B cell (primary cell): Measurements from ENCODE around the gene HTT. TPM values are rescaled to one million over a fixed set of nuclear protein-coding genes. Genes with fewer than 3 reads are reported as not detected.

Source experiments
- ATAC-seq: fragments of 200-7000 bp; cut with Tn5 transposase; one replicate; pipeline ENCODE4 v1.10.0; 2021; ENCODE audit warnings: low read depth, mild to moderate bottlenecking, moderate number of reproducible peaks, moderate library complexity
- CTCF ChIA-PET: fragments of 350-600 bp; sonication (Branson Sonifier 250); formaldehyde crosslinking; loops from one replicate; lab custom pipeline; 2021; ENCODE audit warnings: antibody characterized with exemption, inconsistent platforms; lab: Charles Lee
- POLR2A ChIA-PET: fragments of 350-600 bp; sonication (Branson Sonifier 250); formaldehyde crosslinking; loops from one replicate; lab custom pipeline; 2021; ENCODE audit warnings: antibody characterized with exemption; lab: Charles Lee
- DNase-seq: peaks from one replicate; pipeline ENCODE4 v3.0.0; 2013
- H2AFZ ChIP-seq: 2 replicates; pipeline ENCODE4 v1.6.1; 2012; ENCODE audit warnings: mild to moderate bottlenecking, low read depth, low read length; ENCODE audit not compliant: insufficient read depth, poor library complexity, severe bottlenecking
- H3K27ac ChIP-seq, 2 donors: 1 replicate in 1 of 2; 2 replicates in 1 of 2; pipeline ENCODE4 v1.5.1; 2012 to 2013; ENCODE audit warnings: low read length in 2 of 2, mild to moderate bottlenecking in 2 of 2, moderate library complexity in 1 of 2
- H3K27me3 ChIP-seq, 4 experiments: fragments of 200-600 bp in 1 of 4; sonication (generic) in 1 of 4; replicated peaks in 1 of 4; 1 replicate in 2 of 4; 2 replicates in 2 of 4; pipeline versions ENCODE4 v1.6.1 to v1.7.0; 2013 to 2016; ENCODE audit warnings: low read length in 3 of 4, mild to moderate bottlenecking in 2 of 4, mixed read lengths in 1 of 4, moderate library complexity in 1 of 4; ENCODE audit not compliant: insufficient read depth in 4 of 4, control insufficient read depth in 3 of 4; ENCODE audit errors: control extremely low read depth in 1 of 4
- H3K36me3 ChIP-seq, 2 experiments: replicated peaks in 1 of 2; 1 replicate in 1 of 2; 2 replicates in 1 of 2; pipeline versions ENCODE4 v1.6.1 to v1.7.1; 2013; ENCODE audit warnings: low read length in 1 of 2; ENCODE audit not compliant: insufficient read depth in 2 of 2, control insufficient read depth in 1 of 2; ENCODE audit errors: control extremely low read depth in 1 of 2, extremely low read depth in 1 of 2
- H3K4me1 ChIP-seq, 2 donors: fragments of 200-600 bp in 1 of 2; sonication (generic) in 1 of 2; 1 replicate in 1 of 2; 2 replicates in 1 of 2; pipeline versions ENCODE4 v1.5.1 to v1.6.1; 2013 to 2017; ENCODE audit warnings: low read length in 2 of 2; ENCODE audit not compliant: control insufficient read depth in 2 of 2, insufficient read depth in 2 of 2
- H3K4me2 ChIP-seq: replicated peaks from 2 replicates; pipeline ENCODE3; 2012; ENCODE audit warnings: mild to moderate bottlenecking, low read depth, low read length; ENCODE audit not compliant: poor library complexity, severe bottlenecking
- H3K4me3 ChIP-seq, 5 experiments: fragments of 200-600 bp in 1 of 5; sonication (generic) in 1 of 5; 1 replicate in 3 of 5; 2 replicates in 2 of 5; pipeline versions ENCODE4 v1.5.1 to v1.7.0; 2011 to 2016; ENCODE audit warnings: low read length in 4 of 5, mild to moderate bottlenecking in 4 of 5, low read depth in 2 of 5, control low read depth in 1 of 5, moderate library complexity in 1 of 5; ENCODE audit not compliant: insufficient read depth in 1 of 5; ENCODE audit errors: control extremely low read depth in 1 of 5, extremely low read depth in 1 of 5
- H3K79me2 ChIP-seq: fragments of 200-600 bp; sonication (generic); one replicate; pipeline ENCODE4 v1.6.0; 2016; ENCODE audit warnings: low read length; ENCODE audit not compliant: control insufficient read depth, insufficient read depth
- H3K9ac ChIP-seq: fragments of 200-600 bp; sonication (generic); 2 replicates; pipeline ENCODE4 v1.6.1; 2017; ENCODE audit warnings: mild to moderate bottlenecking, low read length, moderate library complexity
- H3K9me3 ChIP-seq, 3 donors: one replicate each; pipeline versions ENCODE4 v1.6.1 to v1.7.1; 2013; ENCODE audit warnings: low read length in 2 of 3; ENCODE audit not compliant: control insufficient read depth in 2 of 3, insufficient read depth in 1 of 3; ENCODE audit errors: control extremely low read depth in 1 of 3
- H4K20me1 ChIP-seq: 2 replicates; pipeline ENCODE4 v1.6.0; 2012; ENCODE audit warnings: mild to moderate bottlenecking, low read length; ENCODE audit not compliant: insufficient read depth, control insufficient read depth, poor library complexity, severe bottlenecking
- H3K27ac Mint-ChIP-seq: one replicate; pipeline ENCODE4 v1.8.0; 2021; ENCODE audit warnings: mixed read lengths
- H3K27me3 Mint-ChIP-seq: one replicate; pipeline ENCODE4 v1.8.0; 2021; ENCODE audit warnings: mixed read lengths
- H3K4me1 Mint-ChIP-seq: one replicate; pipeline ENCODE4 v1.8.0; 2021; ENCODE audit warnings: mixed read lengths
- H3K4me3 Mint-ChIP-seq: one replicate; pipeline ENCODE4 v1.8.0; 2021; ENCODE audit warnings: mixed read lengths
- H3K9me3 Mint-ChIP-seq: one replicate; pipeline ENCODE4 v1.8.0; 2022; ENCODE audit warnings: mixed read lengths; ENCODE audit not compliant: insufficient read depth
- EZH2 ChIP-seq: IDR thresholded peaks from 2 replicates; pipeline ENCODE4 v1.6.1; 2012; ENCODE audit warnings: borderline replicate concordance, low read depth, mild to moderate bottlenecking, moderate library complexity, low read length; ENCODE audit not compliant: insufficient read depth, poor library complexity, severe bottlenecking
- WGBS: methylation state at CpG from one replicate; pipeline ENCODE4 v1.1.5; 2013; ENCODE audit warnings: missing lambda C conversion rate; ENCODE audit not compliant: insufficient coverage; 5-methylcytosine and 5-hydroxymethylcytosine counted together
- intact Hi-C: fragments of 100-400 bp; cut with micrococcal nuclease; formaldehyde crosslinking; loops from one replicate; pipeline ENCODE4 v1.10.0; 2022
- polyA plus RNA-seq: library from polyadenylated mRNA; depleted of rRNA; stranded (reverse); fragments of >200 nt; gene quantifications from 2 replicates; pipeline ENCODE4 v1.2.3, GENCODE V29; 2012
- total RNA-seq, 2 donors: library from RNA; stranded (reverse); fragments of 120-200 nt in 1 of 2; gene quantifications; 1 replicate in 1 of 2; 2 replicates in 1 of 2; pipeline versions ENCODE4 v1.2.3 to v1.2.4, GENCODE V29; 2013 to 2022
- TF ChIP-seq, protein P1 (sequence below): fragments of 200-600 bp; IDR thresholded peaks from one replicate; pipeline ENCODE4 v1.8.0; 2022; ENCODE audit warnings: antibody characterized with exemption, mild to moderate bottlenecking

The HTT gene
- total and polyA plus RNA-seq, 2 donors (not counting 1 experiment from before 2014, with no cell fraction given) = 52.8 to 195 TPM

DNA sequence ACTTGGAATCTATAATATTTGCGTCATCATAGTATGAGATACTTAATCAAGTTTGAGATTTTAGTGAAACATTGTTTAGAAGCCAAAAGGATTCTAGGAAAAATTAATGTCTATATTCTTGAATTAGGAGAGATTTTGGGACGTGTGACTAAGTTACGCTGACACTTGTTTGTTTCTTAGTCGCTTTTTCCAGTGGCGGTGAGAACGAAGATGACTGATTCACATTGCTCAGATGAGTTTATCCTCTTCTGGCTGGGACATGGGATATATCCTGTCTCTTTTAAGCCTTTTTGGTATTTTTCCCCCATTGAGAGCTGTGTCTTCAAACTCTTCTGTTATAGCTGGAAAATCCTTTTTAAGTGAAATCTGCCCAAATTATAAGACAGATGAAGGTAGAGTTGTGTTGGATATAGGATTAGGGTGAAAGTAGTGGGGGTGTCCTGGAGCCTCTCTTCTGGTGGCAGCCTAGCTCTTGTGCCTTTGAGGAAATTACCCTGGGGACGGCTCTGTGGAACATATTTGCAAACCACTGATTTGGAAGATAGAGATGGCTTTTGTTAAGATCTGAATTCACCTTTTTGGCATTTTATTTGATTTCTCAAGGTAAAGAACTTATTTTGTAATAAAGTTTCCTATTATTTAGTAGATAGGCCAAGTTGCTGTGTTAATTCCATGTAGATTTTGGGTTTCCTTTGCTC is 49.7 kb downstream of the HTT start:
- no peaks in the 10 kb centered on the region for H3K9me3 ChIP-seq
- peaks cover 6 to 64% of the 10 kb centered on the region in 2 experiments for H3K36me3 ChIP-seq
- intact Hi-C loops = no loop called here
- Mint-ChIP-seq H3K4me3 (no peak overlapping the region), H3K27ac (no peak overlapping the region), H3K27me3 (no peaks in the 10 kb centered on the region), H3K4me1 (no peaks in the 10 kb centered on the region), H3K9me3 (no peaks in the 10 kb centered on the region)
- ChIA-PET POLR2A (no interaction called here), CTCF (no interaction called here)
- H3K79me2 ChIP-seq = no peaks in the 10 kb centered on the region
- TF ChIP-seq, protein P1, sequence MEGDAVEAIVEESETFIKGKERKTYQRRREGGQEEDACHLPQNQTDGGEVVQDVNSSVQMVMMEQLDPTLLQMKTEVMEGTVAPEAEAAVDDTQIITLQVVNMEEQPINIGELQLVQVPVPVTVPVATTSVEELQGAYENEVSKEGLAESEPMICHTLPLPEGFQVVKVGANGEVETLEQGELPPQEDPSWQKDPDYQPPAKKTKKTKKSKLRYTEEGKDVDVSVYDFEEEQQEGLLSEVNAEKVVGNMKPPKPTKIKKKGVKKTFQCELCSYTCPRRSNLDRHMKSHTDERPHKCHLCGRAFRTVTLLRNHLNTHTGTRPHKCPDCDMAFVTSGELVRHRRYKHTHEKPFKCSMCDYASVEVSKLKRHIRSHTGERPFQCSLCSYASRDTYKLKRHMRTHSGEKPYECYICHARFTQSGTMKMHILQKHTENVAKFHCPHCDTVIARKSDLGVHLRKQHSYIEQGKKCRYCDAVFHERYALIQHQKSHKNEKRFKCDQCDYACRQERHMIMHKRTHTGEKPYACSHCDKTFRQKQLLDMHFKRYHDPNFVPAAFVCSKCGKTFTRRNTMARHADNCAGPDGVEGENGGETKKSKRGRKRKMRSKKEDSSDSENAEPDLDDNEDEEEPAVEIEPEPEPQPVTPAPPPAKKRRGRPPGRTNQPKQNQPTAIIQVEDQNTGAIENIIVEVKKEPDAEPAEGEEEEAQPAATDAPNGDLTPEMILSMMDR = no peak
- no peak for TF ChIP-seq EZH2
- H2AFZ ChIP-seq = no peak overlapping the region
- no peak overlapping the region for H3K27ac ChIP-seq
- no peak overlapping the region for H3K9ac ChIP-seq
- peaks cover 4% of the 10 kb centered on the region for H4K20me1 ChIP-seq
- WGBS = 100% methylated on average over 6 of the region's 7 CpGs
- ATAC-seq (no peak), DNase-seq (no peak)
- H3K27me3 ChIP-seq = no peaks in the 10 kb centered on the region
- no peak overlapping the region for H3K4me3 ChIP-seq
- H3K4me2 ChIP-seq = no peak overlapping the region
- no peaks in the 10 kb centered on the region for H3K4me1 ChIP-seq

DNA sequence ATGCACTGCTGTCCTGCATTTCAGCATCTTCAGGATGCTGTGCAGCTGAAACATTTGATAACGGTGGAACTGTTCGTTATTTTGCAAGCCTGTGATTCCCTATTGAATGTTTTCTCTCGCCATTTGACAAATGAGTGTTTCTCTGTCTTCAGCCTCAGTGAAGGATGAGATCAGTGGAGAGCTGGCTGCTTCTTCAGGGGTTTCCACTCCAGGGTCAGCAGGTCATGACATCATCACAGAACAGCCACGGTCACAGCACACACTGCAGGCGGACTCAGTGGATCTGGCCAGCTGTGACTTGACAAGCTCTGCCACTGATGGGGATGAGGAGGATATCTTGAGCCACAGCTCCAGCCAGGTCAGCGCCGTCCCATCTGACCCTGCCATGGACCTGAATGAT is 52.6 kb downstream of the HTT start:
- no peaks in the 10 kb centered on the region for H3K27me3 Mint-ChIP-seq
- Histone ChIP-seq H3K4me3 (no peak overlapping the region), H3K4me1 (no peaks in the 10 kb centered on the region), H3K36me3 (peaks cover 18 to 65% of the 10 kb centered on the region in 2 experiments), H3K79me2 (no peaks in the 10 kb centered on the region), H3K9me3 (no peaks in the 10 kb centered on the region), H4K20me1 (no peaks in the 10 kb centered on the region), H3K27me3 (no peaks in the 10 kb centered on the region), H3K9ac (no peak overlapping the region), H3K4me2 (no peak overlapping the region), H3K27ac (no peak overlapping the region), H2AFZ (no peak overlapping the region)
- ATAC-seq (no peak), DNase-seq (no peak)
- ChIA-PET CTCF (interaction anchor here (2.0 kb wide), 1 partner anchor 20 kb away, joined by 6 read pairs; no protein-coding TSS in a partner anchor), POLR2A (no interaction called here)
- 96% methylated on average over 7 of the region's 7 CpGs for WGBS
- no peak for TF ChIP-seq EZH2
- TF ChIP-seq, protein P1 = no peak
- no peak overlapping the region for H3K4me3 Mint-ChIP-seq
- no peaks in the 10 kb centered on the region for H3K9me3 Mint-ChIP-seq
- no peak overlapping the region for H3K27ac Mint-ChIP-seq
- intact Hi-C loops = no loop called here
- no peaks in the 10 kb centered on the region for H3K4me1 Mint-ChIP-seq
